Right renal cortex interstitium (tissue), 3 donors: ENCODE measurements around the gene LCOR. TPM values are rescaled to one million over a fixed set of nuclear protein-coding genes. Genes with fewer than 3 reads are reported as not detected.

Experiments used
- polyA plus RNA-seq, 3 donors: library from polyadenylated mRNA; unstranded; fragments of 120-200 nt; gene quantifications; one replicate each; pipeline ENCODE4 v1.2.1, GENCODE V29; 2013; ENCODE audit not compliant: insufficient read length in 3 of 3

The LCOR gene
- polyA plus RNA-seq, 3 donors, result 26.5 to 28.5 (median 28.5) TPM

Other genes starting within 250 kb of the LCOR start
- 100 to 1,000 TPM; 212 to 229 (median 215) TPM for gene TM9SF3, start 245.3 kb upstream of the LCOR start, polyA plus RNA-seq
- gene PIK3AP1, start 111.8 kb upstream of the LCOR start, polyA plus RNA-seq, result 1 to 10 TPM; 4.8 to 5.7 (median 5.4) TPM